HepG2 (cell line): ENCODE results near the gene GSK3B. TPM values are rescaled to one million over a fixed set of nuclear protein-coding genes. Genes with fewer than 3 reads are reported as not detected.

ENCODE experiments used
- EEA1 ChIP-seq: sonication (generic); formaldehyde crosslinking; IDR thresholded peaks from 2 replicates; pipeline ENCODE4 v1.5.1; 2020; ENCODE audit warnings: mild to moderate bottlenecking, missing genetic modification reagents, borderline replicate concordance
- GATA4 ChIP-seq: sonication (generic); IDR thresholded peaks from 2 replicates; pipeline ENCODE4 v1.6.1; 2016; ENCODE audit warnings: antibody characterized with exemption, low read depth, borderline replicate concordance
- MAFF ChIP-seq: IDR thresholded peaks from 2 replicates; pipeline ENCODE4 v1.6.1; 2011; ENCODE audit warnings: low read depth, low read length, improper control_type of control experiment
- PHF21A ChIP-seq: sonication (generic); formaldehyde crosslinking; IDR thresholded peaks from 2 replicates; pipeline ENCODE4 v1.5.0; 2020; ENCODE audit warnings: mild to moderate bottlenecking, missing genetic modification reagents
- TSC22D2 ChIP-seq: sonication (generic); formaldehyde crosslinking; IDR thresholded peaks from 2 replicates; pipeline ENCODE4 v1.5.1; 2020; ENCODE audit warnings: missing genetic modification reagents, mild to moderate bottlenecking, borderline replicate concordance
- ZKSCAN1 ChIP-seq: fragments of 150-350 bp; IDR thresholded peaks from 2 replicates; pipeline ENCODE4 v1.6.1; 2014; ENCODE audit warnings: low read length
- ZNF251 ChIP-seq: sonication (generic); formaldehyde crosslinking; IDR thresholded peaks from 2 replicates; pipeline ENCODE4 v1.9.0; 2021; ENCODE audit warnings: mild to moderate bottlenecking, missing genetic modification reagents
- ZNF451 ChIP-seq: sonication (generic); formaldehyde crosslinking; IDR thresholded peaks from 2 replicates; pipeline ENCODE4 v1.5.0; 2020; ENCODE audit warnings: mild to moderate bottlenecking, missing genetic modification reagents
- polyA plus RNA-seq, 8 experiments: library from polyadenylated mRNA; depleted of rRNA in 3 of 8; stranded (reverse) in 7 of 8; unstranded in 1 of 8; fragments of >200 nt; fragmentation: Illumina TruSeq in 4 of 8; extraction: Trizol in 4 of 8; gene quantifications; 2 replicates each; pipeline versions ENCODE4 v1.2.1 to v1.2.3, GENCODE V29; 2011 to 2016; ENCODE audit warnings: low read depth in 4 of 8, missing spikeins in 1 of 8, mixed read lengths in 1 of 8; ENCODE audit not compliant: insufficient read depth in 1 of 8
- total RNA-seq, 5 experiments: library from RNA; depleted of rRNA; stranded (reverse); fragments of >200 nt; fragmentation: Illumina TruSeq; extraction: Trizol; gene quantifications; 2 replicates each; pipeline ENCODE4 v1.2.3, GENCODE V29; 2016; ENCODE audit warnings: low read depth in 1 of 5
- TF ChIP-seq, protein P1 (sequence below): IDR thresholded peaks from 2 replicates; pipeline ENCODE4 v1.6.1; 2016
- TF ChIP-seq, protein P2 (sequence below): sonication (generic); formaldehyde crosslinking; IDR thresholded peaks from 2 replicates; pipeline ENCODE4 v1.4.0; 2020; ENCODE audit warnings: missing genetic modification reagents
- TF ChIP-seq, protein P3 (sequence below): sonication (generic); formaldehyde crosslinking; conservative IDR thresholded peaks from 2 replicates; pipeline ENCODE4 v1.4.0; 2020; ENCODE audit warnings: mild to moderate bottlenecking, missing genetic modification reagents, moderate library complexity
- TF ChIP-seq, protein P4 (sequence below): sonication (generic); formaldehyde crosslinking; IDR thresholded peaks from 2 replicates; pipeline ENCODE4 v1.4.0; 2020; ENCODE audit warnings: missing genetic modification reagents, borderline replicate concordance

The GSK3B gene
- total and polyA plus RNA-seq, 2 of the 13 experiments (the other 11 are each of a cell fraction or from before 2014, with no cell fraction given), result 22.3 to 30.1 TPM

DNA sequence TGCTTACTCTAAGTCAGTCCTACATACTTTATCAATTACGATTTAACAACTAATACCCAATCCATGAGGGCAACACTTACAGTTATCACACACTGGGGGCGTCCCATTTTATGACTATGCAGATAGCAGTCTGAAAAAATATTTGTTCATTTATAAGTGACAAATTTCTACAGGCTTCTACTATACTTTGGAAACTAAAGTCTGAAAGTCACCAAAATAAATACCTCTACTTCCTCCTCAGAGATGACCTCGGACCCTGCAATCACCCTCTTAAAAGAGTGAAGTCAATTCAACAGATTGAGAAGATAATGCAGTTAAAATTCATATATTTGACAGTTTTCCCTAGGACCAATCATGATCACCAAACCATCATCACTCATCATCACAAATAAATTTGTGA, 76.6 kb downstream of the GSK3B start (continued):
- TF ChIP-seq, protein P1, sequence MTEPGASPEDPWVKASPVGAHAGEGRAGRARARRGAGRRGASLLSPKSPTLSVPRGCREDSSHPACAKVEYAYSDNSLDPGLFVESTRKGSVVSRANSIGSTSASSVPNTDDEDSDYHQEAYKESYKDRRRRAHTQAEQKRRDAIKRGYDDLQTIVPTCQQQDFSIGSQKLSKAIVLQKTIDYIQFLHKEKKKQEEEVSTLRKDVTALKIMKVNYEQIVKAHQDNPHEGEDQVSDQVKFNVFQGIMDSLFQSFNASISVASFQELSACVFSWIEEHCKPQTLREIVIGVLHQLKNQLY (CRISPR knock-in tag), result no peak
- TF ChIP-seq, protein P2, sequence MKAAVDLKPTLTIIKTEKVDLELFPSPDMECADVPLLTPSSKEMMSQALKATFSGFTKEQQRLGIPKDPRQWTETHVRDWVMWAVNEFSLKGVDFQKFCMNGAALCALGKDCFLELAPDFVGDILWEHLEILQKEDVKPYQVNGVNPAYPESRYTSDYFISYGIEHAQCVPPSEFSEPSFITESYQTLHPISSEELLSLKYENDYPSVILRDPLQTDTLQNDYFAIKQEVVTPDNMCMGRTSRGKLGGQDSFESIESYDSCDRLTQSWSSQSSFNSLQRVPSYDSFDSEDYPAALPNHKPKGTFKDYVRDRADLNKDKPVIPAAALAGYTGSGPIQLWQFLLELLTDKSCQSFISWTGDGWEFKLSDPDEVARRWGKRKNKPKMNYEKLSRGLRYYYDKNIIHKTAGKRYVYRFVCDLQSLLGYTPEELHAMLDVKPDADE, result no peak
- TF ChIP-seq, protein P3, sequence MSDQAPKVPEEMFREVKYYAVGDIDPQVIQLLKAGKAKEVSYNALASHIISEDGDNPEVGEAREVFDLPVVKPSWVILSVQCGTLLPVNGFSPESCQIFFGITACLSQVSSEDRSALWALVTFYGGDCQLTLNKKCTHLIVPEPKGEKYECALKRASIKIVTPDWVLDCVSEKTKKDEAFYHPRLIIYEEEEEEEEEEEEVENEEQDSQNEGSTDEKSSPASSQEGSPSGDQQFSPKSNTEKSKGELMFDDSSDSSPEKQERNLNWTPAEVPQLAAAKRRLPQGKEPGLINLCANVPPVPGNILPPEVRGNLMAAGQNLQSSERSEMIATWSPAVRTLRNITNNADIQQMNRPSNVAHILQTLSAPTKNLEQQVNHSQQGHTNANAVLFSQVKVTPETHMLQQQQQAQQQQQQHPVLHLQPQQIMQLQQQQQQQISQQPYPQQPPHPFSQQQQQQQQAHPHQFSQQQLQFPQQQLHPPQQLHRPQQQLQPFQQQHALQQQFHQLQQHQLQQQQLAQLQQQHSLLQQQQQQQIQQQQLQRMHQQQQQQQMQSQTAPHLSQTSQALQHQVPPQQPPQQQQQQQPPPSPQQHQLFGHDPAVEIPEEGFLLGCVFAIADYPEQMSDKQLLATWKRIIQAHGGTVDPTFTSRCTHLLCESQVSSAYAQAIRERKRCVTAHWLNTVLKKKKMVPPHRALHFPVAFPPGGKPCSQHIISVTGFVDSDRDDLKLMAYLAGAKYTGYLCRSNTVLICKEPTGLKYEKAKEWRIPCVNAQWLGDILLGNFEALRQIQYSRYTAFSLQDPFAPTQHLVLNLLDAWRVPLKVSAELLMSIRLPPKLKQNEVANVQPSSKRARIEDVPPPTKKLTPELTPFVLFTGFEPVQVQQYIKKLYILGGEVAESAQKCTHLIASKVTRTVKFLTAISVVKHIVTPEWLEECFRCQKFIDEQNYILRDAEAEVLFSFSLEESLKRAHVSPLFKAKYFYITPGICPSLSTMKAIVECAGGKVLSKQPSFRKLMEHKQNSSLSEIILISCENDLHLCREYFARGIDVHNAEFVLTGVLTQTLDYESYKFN, result no peak
- TF ChIP-seq TSC22D2 (CRISPR knock-in tag) (no peak), EEA1 (no peak), ZNF251 (CRISPR knock-in tag) (no peak), ZKSCAN1 (no peak), GATA4 (no peak), MAFF (no peak), ZNF451 (CRISPR knock-in tag) (no peak), PHF21A (CRISPR knock-in tag) (no peak)
- TF ChIP-seq, protein P4, sequence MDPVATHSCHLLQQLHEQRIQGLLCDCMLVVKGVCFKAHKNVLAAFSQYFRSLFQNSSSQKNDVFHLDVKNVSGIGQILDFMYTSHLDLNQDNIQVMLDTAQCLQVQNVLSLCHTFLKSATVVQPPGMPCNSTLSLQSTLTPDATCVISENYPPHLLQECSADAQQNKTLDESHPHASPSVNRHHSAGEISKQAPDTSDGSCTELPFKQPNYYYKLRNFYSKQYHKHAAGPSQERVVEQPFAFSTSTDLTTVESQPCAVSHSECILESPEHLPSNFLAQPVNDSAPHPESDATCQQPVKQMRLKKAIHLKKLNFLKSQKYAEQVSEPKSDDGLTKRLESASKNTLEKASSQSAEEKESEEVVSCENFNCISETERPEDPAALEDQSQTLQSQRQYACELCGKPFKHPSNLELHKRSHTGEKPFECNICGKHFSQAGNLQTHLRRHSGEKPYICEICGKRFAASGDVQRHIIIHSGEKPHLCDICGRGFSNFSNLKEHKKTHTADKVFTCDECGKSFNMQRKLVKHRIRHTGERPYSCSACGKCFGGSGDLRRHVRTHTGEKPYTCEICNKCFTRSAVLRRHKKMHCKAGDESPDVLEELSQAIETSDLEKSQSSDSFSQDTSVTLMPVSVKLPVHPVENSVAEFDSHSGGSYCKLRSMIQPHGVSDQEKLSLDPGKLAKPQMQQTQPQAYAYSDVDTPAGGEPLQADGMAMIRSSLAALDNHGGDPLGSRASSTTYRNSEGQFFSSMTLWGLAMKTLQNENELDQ (CRISPR knock-in tag), result no peak
